NCI-H1694 (cell line): Measurements from ENCODE around the gene SLC35A3.

ENCODE experiments used
- DNase-seq: peaks from one replicate; lab custom pipeline; 2025; lab: John Stamatoyannopoulos, UW

SLC35A3 gene

GRCh38 chr1:100077531-100077930 lies 107.7 kb downstream of the SLC35A3 start:
- no peak for DNase-seq

DNA sequence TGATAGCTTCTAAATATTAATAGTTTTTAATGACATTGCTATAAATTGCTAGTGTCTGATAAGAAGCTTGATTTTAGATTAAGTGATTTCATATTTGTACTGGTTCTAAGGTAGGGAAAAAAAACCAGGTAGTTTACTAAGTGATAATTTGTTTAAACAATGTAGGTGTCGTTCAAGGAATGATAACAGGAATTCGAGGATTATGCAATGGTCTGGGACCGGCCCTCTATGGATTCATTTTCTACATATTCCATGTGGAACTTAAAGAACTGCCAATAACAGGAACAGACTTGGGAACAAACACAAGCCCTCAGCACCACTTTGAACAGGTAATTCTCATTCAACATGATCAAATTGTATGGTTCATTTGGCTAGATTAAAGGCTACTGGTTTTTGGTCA lies 110.5 kb downstream of the SLC35A3 start:
- no peak for DNase-seq
